ENCODE results near the gene VTI1A. TPM values are rescaled to one million over a fixed set of nuclear protein-coding genes. Genes with fewer than 3 reads are reported as not detected.

VTI1A gene
- total and polyA plus RNA-seq, 2 of the 4 experiments (the other 2 are of a cell fraction): 9.7 to 24.9 TPM

DNA sequence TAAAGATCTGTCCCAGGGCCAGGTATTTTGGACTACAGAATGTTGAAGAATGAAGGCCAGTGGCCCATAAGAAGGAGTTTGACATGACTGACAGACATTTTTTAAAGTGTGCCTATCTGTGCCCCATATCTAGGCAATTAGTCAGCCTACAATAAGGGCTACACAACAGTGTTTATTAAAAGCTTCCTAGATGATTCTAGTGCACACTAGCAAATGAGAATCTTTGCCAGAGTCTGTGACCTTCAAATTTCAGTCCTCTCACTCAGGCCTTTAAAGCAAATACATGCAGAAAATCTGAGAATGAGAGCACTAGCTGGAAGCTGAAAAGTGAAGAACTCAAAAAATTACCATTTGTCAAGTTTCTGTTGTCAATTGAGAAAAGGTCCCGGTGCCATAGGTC lies 208.7 kb downstream of the VTI1A start:
- no peak overlapping the region for H2AK5ac ChIP-seq (ENCODE audit: low read depth, low read length)
- dilution Hi-C loops (cut with HindIII; ENCODE audit: low sequenced_read_pairs, unreplicated experiment): no loop called here
- CTCF ChIA-PET: interaction anchor here (0.5 to 1.2 kb wide), 2 partner anchors 145 to 184 kb away, joined by 4 read pairs; no protein-coding TSS in a partner anchor
- in situ Hi-C loops (cut with MboI; ENCODE audit: low sequenced_read_pairs): no loop called here
- H2BK20ac ChIP-seq (ENCODE audit: low read depth, low read length): no peak overlapping the region
- H3K36me3 ChIP-seq (ENCODE audit: control insufficient read depth, insufficient read depth, low read length): no peaks in the 10 kb centered on the region
- H3K18ac ChIP-seq (ENCODE audit: low read depth, low read length): no peak overlapping the region
- TF ChIP-seq MAZ (IDR thresholded peaks at IDR 0.05; ENCODE audit: borderline replicate concordance, low read depth, low read length): no peak
- TF ChIP-seq SMC3 (IDR thresholded peaks at IDR 0.05; ENCODE audit: low read depth, low read length): no peak
- TF ChIP-seq RCOR1 (IDR thresholded peaks at IDR 0.05; ENCODE audit: insufficient replicate concordance, low read length): no peak
- no peak for TF ChIP-seq FOS (IDR thresholded peaks at IDR 0.05; ENCODE audit: low read depth, low read length)
- no peak for TF ChIP-seq CHD1 (IDR thresholded peaks at IDR 0.05; ENCODE audit: low read depth, low read length)
- TF ChIP-seq, protein P1, sequence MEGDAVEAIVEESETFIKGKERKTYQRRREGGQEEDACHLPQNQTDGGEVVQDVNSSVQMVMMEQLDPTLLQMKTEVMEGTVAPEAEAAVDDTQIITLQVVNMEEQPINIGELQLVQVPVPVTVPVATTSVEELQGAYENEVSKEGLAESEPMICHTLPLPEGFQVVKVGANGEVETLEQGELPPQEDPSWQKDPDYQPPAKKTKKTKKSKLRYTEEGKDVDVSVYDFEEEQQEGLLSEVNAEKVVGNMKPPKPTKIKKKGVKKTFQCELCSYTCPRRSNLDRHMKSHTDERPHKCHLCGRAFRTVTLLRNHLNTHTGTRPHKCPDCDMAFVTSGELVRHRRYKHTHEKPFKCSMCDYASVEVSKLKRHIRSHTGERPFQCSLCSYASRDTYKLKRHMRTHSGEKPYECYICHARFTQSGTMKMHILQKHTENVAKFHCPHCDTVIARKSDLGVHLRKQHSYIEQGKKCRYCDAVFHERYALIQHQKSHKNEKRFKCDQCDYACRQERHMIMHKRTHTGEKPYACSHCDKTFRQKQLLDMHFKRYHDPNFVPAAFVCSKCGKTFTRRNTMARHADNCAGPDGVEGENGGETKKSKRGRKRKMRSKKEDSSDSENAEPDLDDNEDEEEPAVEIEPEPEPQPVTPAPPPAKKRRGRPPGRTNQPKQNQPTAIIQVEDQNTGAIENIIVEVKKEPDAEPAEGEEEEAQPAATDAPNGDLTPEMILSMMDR (conservative IDR thresholded peaks at IDR 0.05; ENCODE audit: low read depth, low read length): no peak
- no peak overlapping the region for H3K23ac ChIP-seq (ENCODE audit: low read depth, low read length)
- ATAC-seq (ENCODE audit: low read depth): no peak
- no peak overlapping the region for H2BK5ac ChIP-seq (ENCODE audit: low read depth, low read length, poor library complexity, severe bottlenecking)
- H3K4ac ChIP-seq (ENCODE audit: low read depth, low read length): no peak overlapping the region
- no peak overlapping the region for H4K8ac ChIP-seq (ENCODE audit: low read depth in 2 of 2, low read length in 2 of 2)
- no peak overlapping the region for H3K27ac ChIP-seq (ENCODE audit: insufficient read depth, low read length)
- H3K27me3 ChIP-seq (ENCODE audit: control insufficient read depth, insufficient read depth, low read length): no peaks in the 10 kb centered on the region
- no peak overlapping the region for H3K4me2 ChIP-seq (ENCODE audit: low read depth, low read length)
- DNase-seq: no peak
- H3K4me1 ChIP-seq (ENCODE audit: control insufficient read depth, insufficient read depth, low read length): peaks cover 2% of the 10 kb centered on the region
- no peak overlapping the region for H2BK15ac ChIP-seq (ENCODE audit: low read depth, low read length)
- H4K20me1 ChIP-seq (ENCODE audit: insufficient read depth, low read length): no peaks in the 10 kb centered on the region; the same call in 1 of the 2 replicates
- no peak overlapping the region for H2BK120ac ChIP-seq (ENCODE audit: low read depth, low read length)
- H3K4me3 ChIP-seq (ENCODE audit: insufficient read depth, low read depth, low read length): no peak overlapping the region
- intact Hi-C loops (cut with micrococcal nuclease): no loop called here
- peaks cover 2% of the 10 kb centered on the region; the same call in 1 of the 2 replicates for H3K9me1 ChIP-seq (ENCODE audit: insufficient read depth, low read length)
- no CpG with 5 or more reads among the region's 1 CpG for WGBS, 2 experiments (ENCODE audit: extremely low coverage in 2 of 2, insufficient read length in 1 of 2)
- H3K9ac ChIP-seq (ENCODE audit: low read depth, low read length): no peak overlapping the region
- H3K56ac ChIP-seq (ENCODE audit: extremely low read depth, insufficient read depth, low read length): no peak overlapping the region
- no peaks in the 10 kb centered on the region for H3K9me3 ChIP-seq (ENCODE audit: control insufficient read depth, insufficient read depth, low read length)
- POLR2A ChIA-PET (ENCODE audit: unreplicated experiment): no interaction called here
- no peak overlapping the region for H2AK9ac ChIP-seq (replicated peaks; ENCODE audit: low read depth, low read length, poor library complexity)
- peaks cover 0 to 11% of the 10 kb centered on the region in 2 experiments; a peak in 2 of 4 replicates for H3K79me1 ChIP-seq (ENCODE audit: low read depth in 1 of 2, low read length in 2 of 2)
- H3K14ac ChIP-seq (replicated peaks; ENCODE audit: low read depth, low read length): no peak overlapping the region
- no TSS peak for BruUV-seq (replicated peaks)
- no peak overlapping the region for H4K91ac ChIP-seq (ENCODE audit: insufficient read depth, low read depth, low read length)
- no peak overlapping the region for H4K5ac ChIP-seq (ENCODE audit: low read depth, low read length)
- H2AFZ ChIP-seq (replicated peaks; ENCODE audit: low read length, poor library complexity): no peak overlapping the region

Measured in IMR-90 (cell line).